Measurements from ENCODE around the gene LHPP.

The LHPP gene

DNA sequence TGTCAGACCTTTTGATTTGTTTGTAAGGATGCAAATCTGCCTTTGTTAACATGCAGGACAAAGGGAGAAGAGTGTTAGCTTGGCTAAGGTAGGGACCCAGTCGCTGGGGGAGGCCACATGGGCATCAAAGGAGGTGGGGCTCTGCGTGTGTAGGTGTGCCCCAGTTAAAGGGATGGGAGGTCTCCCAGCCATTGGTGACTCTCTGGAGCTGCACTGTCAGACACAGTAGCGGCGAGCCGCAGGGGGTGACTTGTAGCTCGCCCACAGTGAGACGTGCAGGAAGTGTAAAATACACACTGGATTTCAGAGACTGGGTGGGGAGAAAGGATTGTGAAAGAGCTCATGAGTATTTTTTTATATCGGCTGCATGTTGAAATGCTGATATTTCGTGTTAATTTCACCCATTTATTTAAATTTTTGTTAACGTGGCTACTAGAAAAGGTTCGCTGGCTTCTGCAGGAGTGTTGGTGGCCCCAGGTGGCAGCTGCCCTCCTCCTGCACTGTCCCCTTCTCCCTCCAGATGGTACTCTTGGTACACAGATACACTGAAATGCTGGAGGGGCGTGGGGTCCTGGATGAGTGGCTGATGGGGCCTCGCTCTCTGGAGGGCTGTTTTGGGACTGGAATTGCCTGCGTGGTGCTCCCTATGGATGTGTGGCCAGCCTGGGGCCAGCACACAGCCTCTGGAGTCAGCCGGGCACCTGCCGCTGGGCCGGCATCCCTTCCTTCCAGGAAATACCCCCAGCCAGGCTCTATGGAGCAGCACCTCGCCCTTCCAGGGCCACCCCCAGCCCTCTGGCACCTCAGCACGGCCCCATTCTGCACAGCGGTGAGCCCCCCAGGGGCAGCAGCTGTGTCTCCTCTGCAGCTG is 59.2 kb downstream of the LHPP start:
- peak; percentile 79 for DNase-seq (ENCODE audit: low read depth)
- no peak overlapping the region for H3K4me3 ChIP-seq (ENCODE audit: low read depth, low read length)
- TF ChIP-seq CTCF (conservative IDR thresholded peaks at IDR 0.05; ENCODE audit: low read depth, low read length), result no peak

DNA sequence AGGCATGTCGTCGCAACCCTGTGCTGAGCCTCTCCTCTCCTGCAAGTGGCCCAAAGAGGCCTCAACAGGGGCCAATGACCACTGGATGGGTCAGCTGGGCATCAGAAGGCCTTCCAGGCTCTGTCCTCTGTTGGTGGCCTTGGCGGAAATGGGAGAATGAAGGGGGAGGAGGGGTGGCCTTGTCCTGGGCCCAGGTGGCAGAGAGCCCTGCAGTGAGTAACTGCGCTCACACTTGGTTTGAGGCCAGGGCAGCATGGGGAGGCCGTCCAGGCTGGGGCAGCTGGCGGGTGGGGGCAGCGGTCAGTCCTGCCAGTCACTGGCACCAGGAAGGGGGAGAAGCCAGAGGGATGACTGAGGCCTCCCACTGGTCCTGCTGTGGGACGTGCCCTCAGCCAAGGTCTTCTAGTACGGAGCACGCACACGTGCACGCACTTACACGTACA is 59.8 kb downstream of the LHPP start:
- no peak for DNase-seq (ENCODE audit: low read depth)
- TF ChIP-seq CTCF (conservative IDR thresholded peaks at IDR 0.05; ENCODE audit: low read depth, low read length), result no peak
- no peak overlapping the region for H3K4me3 ChIP-seq (ENCODE audit: low read depth, low read length)

GRCh38 chr10:124522131-124522932 is 60.7 kb downstream of the LHPP start:
- TF ChIP-seq CTCF (conservative IDR thresholded peaks at IDR 0.05; ENCODE audit: low read depth, low read length), result no peak
- no peak for DNase-seq (ENCODE audit: low read depth)
- no peak overlapping the region for H3K4me3 ChIP-seq (ENCODE audit: low read depth, low read length)

- TF ChIP-seq CTCF (conservative IDR thresholded peaks at IDR 0.05; ENCODE audit: low read depth, low read length), result no peak
Observed at GRCh38 chr10:124522933-124523871, 61.6 kb downstream of the LHPP start.

GRCh38 chr10:124523901-124524300 is 62.3 kb downstream of the LHPP start:
- no peak for TF ChIP-seq CTCF (conservative IDR thresholded peaks at IDR 0.05; ENCODE audit: low read depth, low read length)
- no peak for DNase-seq (ENCODE audit: low read depth)
- H3K4me3 ChIP-seq (ENCODE audit: low read depth, low read length), result no peak overlapping the region

More at GRCh38 chr10:124522933-124523871, 61.6 kb downstream of the LHPP start:
- peak overlapping the region; percentile 15 for H3K4me3 ChIP-seq (ENCODE audit: low read depth, low read length)
- DNase-seq (ENCODE audit: low read depth), result peak; percentile 35

- DNase-seq (ENCODE audit: low read depth), result no peak
- H3K4me3 ChIP-seq (ENCODE audit: low read depth, low read length), result no peak overlapping the region
- TF ChIP-seq CTCF (conservative IDR thresholded peaks at IDR 0.05; ENCODE audit: low read depth, low read length), result no peak
Observed at GRCh38 chr10:124524991-124525653, 63.5 kb downstream of the LHPP start.
